Measurements from ENCODE around the gene EPG5.

Gene EPG5

GRCh38 chr18:45938488-45938935, 28.6 kb downstream of the EPG5 start:
- H3K9me2 ChIP-seq (replicated peaks; ENCODE audit: insufficient read depth, low read length): no peaks in the 10 kb centered on the region
- TF ChIP-seq CTCF (IDR thresholded peaks at IDR 0.05; ENCODE audit: insufficient read depth, low read length, poor library complexity, severe bottlenecking) (no peak), EZH2phosphoT487 (conservative IDR thresholded peaks at IDR 0.05; ENCODE audit: low read length) (no peak)
- H3K4me3 ChIP-seq (ENCODE audit: insufficient read depth, low read length, poor library complexity, severe bottlenecking): no peak overlapping the region
- no peaks in the 10 kb centered on the region; the same call in 1 of the 2 replicates for H3F3A ChIP-seq (ENCODE audit: insufficient read depth)
- no peak overlapping the region for H3K9ac ChIP-seq (ENCODE audit: low read length)
- H3K36me3 ChIP-seq (ENCODE audit: low read length): peaks cover 14% of the 10 kb centered on the region
- H3K27me3 ChIP-seq (ENCODE audit: low read length): no peaks in the 10 kb centered on the region
- no peaks in the 10 kb centered on the region for H4K20me1 ChIP-seq (ENCODE audit: low read depth, low read length)
- no peak overlapping the region for H3K4me2 ChIP-seq (ENCODE audit: low read depth, low read length, poor library complexity, severe bottlenecking)
- no peaks in the 10 kb centered on the region for H3K79me2 ChIP-seq (ENCODE audit: insufficient read depth, low read length)
- H3K9me3 ChIP-seq (ENCODE audit: insufficient read depth, low read length): no peaks in the 10 kb centered on the region
- H3K27ac ChIP-seq (ENCODE audit: low read depth, low read length): no peak overlapping the region
- H2AFZ ChIP-seq (ENCODE audit: low read depth, low read length, severe bottlenecking): no peak overlapping the region

DNA sequence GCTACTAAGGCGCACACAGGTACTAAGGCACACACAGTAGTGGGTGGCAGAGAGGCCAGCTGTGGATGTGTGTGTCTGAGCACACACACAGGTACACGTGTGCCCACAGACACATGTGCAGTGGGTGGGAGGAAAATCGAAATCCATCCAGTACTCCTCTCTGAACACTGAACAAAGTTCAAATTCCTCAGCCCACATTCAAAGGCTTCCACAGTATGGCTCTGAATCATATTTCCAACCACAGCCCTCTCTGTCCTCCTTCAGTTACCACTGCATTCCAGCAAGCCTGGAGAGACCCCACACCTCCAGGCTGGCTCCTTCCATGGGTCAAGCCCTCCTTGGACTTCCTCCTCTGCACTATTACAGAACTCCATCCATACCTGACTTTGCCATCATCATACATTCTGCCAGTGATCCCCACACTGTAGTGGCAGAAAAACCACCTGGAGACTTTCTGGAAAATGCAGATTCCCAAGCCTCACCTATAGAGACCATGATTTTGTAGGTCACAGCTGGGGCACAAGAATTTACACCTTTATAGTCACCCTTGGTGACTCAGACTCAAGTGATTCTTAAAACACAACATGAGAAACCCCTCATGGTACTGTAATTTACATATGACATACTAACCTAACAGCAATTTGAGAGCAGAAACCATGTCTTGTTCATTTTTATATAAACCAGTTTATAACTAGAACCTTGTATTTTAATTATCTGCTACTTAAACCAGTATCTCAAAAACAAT, 31.4 kb downstream of the EPG5 start:
- H3K4me3 ChIP-seq (ENCODE audit: insufficient read depth, low read length, poor library complexity, severe bottlenecking): no peak overlapping the region
- no peaks in the 10 kb centered on the region for H3K9me3 ChIP-seq (ENCODE audit: insufficient read depth, low read length)
- no peaks in the 10 kb centered on the region for H3K79me2 ChIP-seq (ENCODE audit: insufficient read depth, low read length)
- peaks cover 9% of the 10 kb centered on the region for H3K36me3 ChIP-seq (ENCODE audit: low read length)
- no peak overlapping the region for H3K9ac ChIP-seq (ENCODE audit: low read length)
- no peak overlapping the region for H3K27ac ChIP-seq (ENCODE audit: low read depth, low read length)
- no peak overlapping the region for H3K4me2 ChIP-seq (ENCODE audit: low read depth, low read length, poor library complexity, severe bottlenecking)
- TF ChIP-seq EZH2phosphoT487 (conservative IDR thresholded peaks at IDR 0.05; ENCODE audit: low read length) (no peak), CTCF (IDR thresholded peaks at IDR 0.05; ENCODE audit: insufficient read depth, low read length, poor library complexity, severe bottlenecking) (no peak)
- H4K20me1 ChIP-seq (ENCODE audit: low read depth, low read length): no peaks in the 10 kb centered on the region
- no peak overlapping the region for H2AFZ ChIP-seq (ENCODE audit: low read depth, low read length, severe bottlenecking)
- no peaks in the 10 kb centered on the region for H3K9me2 ChIP-seq (replicated peaks; ENCODE audit: insufficient read depth, low read length)
- no peaks in the 10 kb centered on the region; the same call in 1 of the 2 replicates for H3F3A ChIP-seq (ENCODE audit: insufficient read depth)
- H3K27me3 ChIP-seq (ENCODE audit: low read length): no peaks in the 10 kb centered on the region

DNA sequence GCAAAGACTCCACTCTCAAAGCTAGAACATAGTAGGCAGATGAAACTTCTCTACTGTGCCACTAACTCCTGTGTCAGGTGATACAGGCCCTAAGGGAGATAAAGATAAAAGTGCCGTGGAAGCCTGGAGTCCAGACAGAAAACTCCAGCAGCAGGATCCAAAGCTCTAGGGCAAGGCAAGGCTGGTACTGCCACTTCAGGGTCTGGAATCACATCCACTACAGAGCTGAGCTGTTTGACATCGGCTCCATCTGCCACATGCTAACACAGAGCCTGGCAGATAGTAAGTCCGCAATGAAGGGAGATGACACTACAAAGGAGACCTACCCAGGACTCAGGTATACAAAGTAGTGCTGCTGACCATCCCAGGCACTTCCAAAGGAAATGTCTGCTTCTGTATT, 34.4 kb downstream of the EPG5 start:
- no peaks in the 10 kb centered on the region for H3K27me3 ChIP-seq (ENCODE audit: low read length)
- H3K36me3 ChIP-seq (ENCODE audit: low read length): peaks cover 11% of the 10 kb centered on the region; the same call in 1 of the 2 replicates

More for the DNA sequence above, 34.4 kb downstream of the EPG5 start:
- Histone ChIP-seq H4K20me1 (ENCODE audit: low read depth, low read length) (no peaks in the 10 kb centered on the region), H3K9me3 (ENCODE audit: insufficient read depth, low read length) (no peaks in the 10 kb centered on the region), H3K27ac (ENCODE audit: low read depth, low read length) (no peak overlapping the region), H3K9ac (ENCODE audit: low read length) (no peak overlapping the region), H3K4me2 (ENCODE audit: low read depth, low read length, poor library complexity, severe bottlenecking) (no peak overlapping the region), H3K9me2 (replicated peaks; ENCODE audit: insufficient read depth, low read length) (no peaks in the 10 kb centered on the region), H2AFZ (ENCODE audit: low read depth, low read length, severe bottlenecking) (no peak overlapping the region), H3F3A (ENCODE audit: insufficient read depth) (no peaks in the 10 kb centered on the region), H3K79me2 (ENCODE audit: insufficient read depth, low read length) (no peaks in the 10 kb centered on the region), H3K4me3 (ENCODE audit: insufficient read depth, low read length, poor library complexity, severe bottlenecking) (no peak overlapping the region)
- TF ChIP-seq EZH2phosphoT487 (conservative IDR thresholded peaks at IDR 0.05; ENCODE audit: low read length) (no peak), CTCF (IDR thresholded peaks at IDR 0.05; ENCODE audit: insufficient read depth, low read length, poor library complexity, severe bottlenecking) (no peak)
